Measurements from ENCODE around the gene RNF217. TPM values are rescaled to one million over a fixed set of nuclear protein-coding genes. Genes with fewer than 3 reads are reported as not detected.

The RNF217 gene
- total and polyA plus RNA-seq, 2 of the 8 experiments (the other 6 are each of a cell fraction or from before 2014, with no cell fraction given): 2.0 to 8.9 TPM

DNA sequence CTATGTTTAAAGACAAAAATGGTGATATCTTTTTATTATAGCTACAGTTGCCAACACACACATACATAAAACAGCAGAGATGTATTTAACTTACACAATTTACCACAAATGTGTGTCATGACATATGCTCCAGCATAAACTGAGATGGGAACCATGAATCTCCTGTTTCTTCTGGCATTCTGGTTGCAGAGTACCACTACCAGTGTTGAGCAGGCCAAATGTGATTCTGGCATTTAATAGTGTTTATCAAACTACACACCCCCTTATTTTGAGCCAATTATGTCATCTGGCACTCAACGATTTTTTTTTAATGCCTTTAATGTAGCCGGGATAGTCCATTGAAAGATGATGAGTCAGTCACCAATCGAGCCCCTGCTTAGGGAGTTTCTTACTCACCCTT, 132.3 kb downstream of the RNF217 start:
- Histone ChIP-seq H3K36me3 (ENCODE audit: control insufficient read depth in 2 of 4, insufficient read depth in 4 of 4, low read length in 3 of 4) (no peaks in the 10 kb centered on the region), H3K23me2 (ENCODE audit: low read depth, low read length) (peaks cover 2% of the 10 kb centered on the region; the same call in 1 of the 2 replicates), H3K9me3 (ENCODE audit: insufficient read depth in 2 of 2, low read depth in 1 of 2, low read length in 1 of 2) (no peaks in the 10 kb centered on the region), H3K4ac (replicated peaks; ENCODE audit: insufficient read length, low read depth, low read length) (no peak overlapping the region), H2BK120ac (replicated peaks; ENCODE audit: low read depth, low read length) (no peak overlapping the region), H2BK5ac (ENCODE audit: low read depth, low read length) (no peak overlapping the region), H2AK5ac (ENCODE audit: low read depth, low read length) (no peak overlapping the region), H3K18ac (ENCODE audit: extremely low read depth, low read length) (no peak overlapping the region), H3K56ac (replicated peaks; ENCODE audit: insufficient read length, low read depth, low read length) (no peak overlapping the region), H4K5ac (ENCODE audit: insufficient read length, low read depth, low read length) (no peak overlapping the region), H3K79me2 (ENCODE audit: control insufficient read depth in 1 of 2, insufficient read depth in 2 of 2, low read length in 2 of 2) (no peaks in the 10 kb centered on the region), H3K4me1 (replicated peaks in 1 of 4; ENCODE audit: control insufficient read depth in 3 of 4, insufficient read depth in 4 of 4, low read length in 3 of 4) (peaks cover 0 to 8% (median 1%) of the 10 kb centered on the region in 4 experiments; a peak in 2 of 7 replicates), H2AFZ (ENCODE audit: low read length) (no peak overlapping the region), H3K23ac (ENCODE audit: insufficient read length) (no peak overlapping the region), H3K27me3 (replicated peaks in 1 of 4; ENCODE audit: control insufficient read depth in 3 of 4, extremely low read depth in 1 of 4, insufficient read depth in 3 of 4, low read length in 3 of 4) (no peaks in the 10 kb centered on the region), H2BK20ac (ENCODE audit: low read length) (no peak overlapping the region), H2BK12ac (ENCODE audit: low read depth, low read length) (no peak overlapping the region), H2BK15ac (ENCODE audit: low read length) (no peak overlapping the region), H4K8ac (ENCODE audit: extremely low read depth, insufficient read depth, low read length) (no peak overlapping the region), H3K9ac (replicated peaks in 1 of 4; ENCODE audit: extremely low read depth in 1 of 4, low read depth in 3 of 4, low read length in 3 of 4) (no peak overlapping the region), H4K91ac (replicated peaks; ENCODE audit: insufficient read length, low read length) (no peak overlapping the region), H3K79me1 (ENCODE audit: low read depth, low read length) (no peaks in the 10 kb centered on the region), H3K27ac (ENCODE audit: low read depth, low read length) (no peak overlapping the region), H4K20me1 (replicated peaks in 1 of 2; ENCODE audit: control insufficient read depth in 1 of 2, insufficient read depth in 2 of 2, low read length in 2 of 2) (peaks cover 0 to 2% of the 10 kb centered on the region in 2 experiments), H3K14ac (ENCODE audit: insufficient read length) (no peak overlapping the region), H3K4me2 (ENCODE audit: insufficient read depth in 1 of 2, low read depth in 2 of 2, low read length in 2 of 2) (no peak overlapping the region), H3K4me3 (ENCODE audit: extremely low read depth in 1 of 4, insufficient read depth in 2 of 4, low read depth in 3 of 4, low read length in 4 of 4) (no peak overlapping the region)
- DNase-seq (ENCODE audit: low read depth in 1 of 2, low spot score in 2 of 2) (no peak), FAIRE-seq (no peak)
- POLR2A ChIA-PET (ENCODE audit: partially characterized antibody): no interaction called here
- 94% methylated on average over 3 of the region's 3 CpGs; no CpG with 5 or more reads in 1 of the 2 experiments for WGBS, 2 experiments (ENCODE audit: extremely low coverage in 1 of 2, insufficient coverage in 1 of 2, insufficient read length in 1 of 2, insufficient replicate concordance in 2 of 2, low coverage in 1 of 2, low lambda C conversion rate in 2 of 2, missing lambda C conversion rate in 1 of 2)
- CTCF ChIA-PET (ENCODE audit: partially characterized antibody): interaction anchor here (0.7 kb wide), 1 partner anchor 120 kb away, joined by 3 read pairs; no protein-coding TSS in a partner anchor
- TF ChIP-seq SUZ12 (IDR thresholded peaks at IDR 0.05; ENCODE audit: low read length) (no peak), ATF2 (IDR thresholded peaks at IDR 0.05; ENCODE audit: low read length) (no peak), POLR2A (IDR thresholded peaks at IDR 0.05; ENCODE audit: control extremely low read depth in 1 of 2, low read depth in 2 of 2, low read length in 2 of 2) (no peak), TAF7 (optimal IDR thresholded peaks at IDR 0.05; ENCODE audit: borderline replicate concordance, low read depth, low read length) (no peak), BCL11A (IDR thresholded peaks at IDR 0.05; ENCODE audit: low read depth in 2 of 2, low read length in 2 of 2) (no peak), HDAC6 (IDR thresholded peaks at IDR 0.05; ENCODE audit: low read depth, low read length) (no peak)

All from H1 (cell line).